GM21786 (cell line): ENCODE data around the gene RPS28.

Experiments
- ATAC-seq: cut with Tn5 transposase; IDR thresholded peaks from one replicate; pipeline ENCODE4 v1.9.1; 2021; ENCODE audit not compliant: unreplicated experiment

RPS28 gene

GRCh38 chr19:8319807-8320520 is 1.3 kb upstream of the RPS28 start:
- no peak for ATAC-seq

- no peak for ATAC-seq
Observed at GRCh38 chr19:8320564-8321066, 681 bp upstream of the RPS28 start.

DNA sequence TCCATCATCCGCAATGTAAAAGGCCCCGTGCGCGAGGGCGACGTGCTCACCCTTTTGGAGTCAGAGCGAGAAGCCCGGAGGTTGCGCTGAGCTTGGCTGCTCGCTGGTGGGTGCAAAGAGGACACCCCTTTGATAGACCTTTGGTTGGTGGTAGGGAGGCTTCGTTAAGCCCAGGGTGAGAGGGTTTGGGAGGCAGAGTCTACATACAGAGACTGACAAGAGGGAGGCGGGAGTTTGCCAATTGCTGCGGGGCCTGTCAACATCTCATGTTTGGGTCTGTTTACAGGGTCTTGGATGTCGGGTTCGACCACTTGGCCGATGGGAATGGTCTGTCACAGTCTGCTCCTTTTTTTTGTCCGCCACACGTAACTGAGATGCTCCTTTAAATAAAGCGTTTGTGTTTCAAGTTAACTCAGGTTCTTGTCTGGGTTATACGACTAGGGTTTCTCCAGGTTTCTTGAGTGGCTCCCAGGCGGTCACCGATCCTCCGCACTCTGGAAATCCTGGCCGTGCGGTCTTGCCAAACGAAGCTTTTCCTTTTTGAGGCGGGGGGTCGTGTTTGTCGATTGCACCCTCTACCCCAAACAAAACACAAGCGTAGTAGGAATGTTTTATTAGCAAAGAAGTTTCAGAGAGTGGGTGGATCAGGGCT is 816 bp downstream of the RPS28 start:
- no peak for ATAC-seq

DNA sequence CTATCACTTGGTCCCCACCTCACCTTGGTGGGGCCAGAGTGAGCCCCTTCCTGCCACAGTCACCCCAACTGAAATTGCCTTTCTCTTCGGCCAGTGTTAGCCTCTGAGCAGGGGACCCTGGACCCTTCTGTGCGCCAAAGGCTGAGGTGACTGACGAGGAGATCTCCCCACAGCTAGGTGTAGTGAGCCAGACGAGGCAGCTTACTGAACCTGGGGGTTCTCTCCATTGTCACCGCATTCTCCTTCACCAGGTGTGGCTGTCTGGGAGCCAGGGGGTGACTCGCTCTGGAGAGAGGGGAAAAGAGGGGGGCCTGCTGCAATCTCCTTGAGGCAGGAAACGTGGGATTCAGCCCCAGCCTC is 1.3 kb downstream of the RPS28 start:
- no peak for ATAC-seq

DNA sequence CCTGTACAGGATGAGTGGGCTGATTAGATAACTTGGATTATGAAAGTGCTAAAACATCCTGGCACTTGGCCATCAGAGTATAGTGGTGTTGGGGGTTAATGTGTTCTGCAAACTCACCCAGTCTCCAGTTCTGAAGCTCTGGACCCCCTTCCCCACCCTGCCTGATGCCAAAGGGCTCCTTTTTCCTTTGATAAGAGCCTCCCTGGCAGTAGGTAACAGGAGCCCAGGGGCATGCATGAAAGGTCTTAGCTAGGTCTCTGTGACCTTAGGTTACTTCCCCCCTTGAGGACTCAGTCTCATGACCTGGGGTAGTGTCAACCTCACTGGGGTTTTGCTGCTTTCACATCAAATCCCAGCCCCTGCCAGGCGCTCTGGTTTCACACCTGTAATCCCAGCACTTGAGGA is 2.5 kb downstream of the RPS28 start:
- ATAC-seq, result no peak

- no peak for ATAC-seq
Observed at GRCh38 chr19:8324186-8325050, 3.1 kb downstream of the RPS28 start.

DNA sequence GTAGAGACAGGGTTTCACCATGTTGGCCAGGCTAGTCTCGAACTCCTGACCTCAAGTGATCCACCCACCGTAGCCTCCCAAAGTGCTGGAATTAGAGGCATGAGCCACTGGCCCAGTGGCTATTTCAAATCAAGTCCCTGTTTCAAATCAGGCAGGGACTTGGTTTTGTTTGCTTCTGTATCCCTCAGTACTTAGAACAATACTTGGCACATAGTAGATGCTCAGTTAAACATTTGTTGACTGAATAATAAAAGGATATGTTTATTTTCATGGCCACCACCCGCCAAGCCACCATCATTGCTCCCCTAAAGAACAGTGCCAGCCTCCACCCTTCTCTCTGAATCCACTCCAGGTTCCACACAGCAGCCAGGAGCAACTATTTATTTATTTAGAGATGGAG is 4.2 kb downstream of the RPS28 start:
- ATAC-seq, result no peak

- ATAC-seq, result no peak
Observed at GRCh38 chr19:8329996-8330395, 8.7 kb downstream of the RPS28 start.

DNA sequence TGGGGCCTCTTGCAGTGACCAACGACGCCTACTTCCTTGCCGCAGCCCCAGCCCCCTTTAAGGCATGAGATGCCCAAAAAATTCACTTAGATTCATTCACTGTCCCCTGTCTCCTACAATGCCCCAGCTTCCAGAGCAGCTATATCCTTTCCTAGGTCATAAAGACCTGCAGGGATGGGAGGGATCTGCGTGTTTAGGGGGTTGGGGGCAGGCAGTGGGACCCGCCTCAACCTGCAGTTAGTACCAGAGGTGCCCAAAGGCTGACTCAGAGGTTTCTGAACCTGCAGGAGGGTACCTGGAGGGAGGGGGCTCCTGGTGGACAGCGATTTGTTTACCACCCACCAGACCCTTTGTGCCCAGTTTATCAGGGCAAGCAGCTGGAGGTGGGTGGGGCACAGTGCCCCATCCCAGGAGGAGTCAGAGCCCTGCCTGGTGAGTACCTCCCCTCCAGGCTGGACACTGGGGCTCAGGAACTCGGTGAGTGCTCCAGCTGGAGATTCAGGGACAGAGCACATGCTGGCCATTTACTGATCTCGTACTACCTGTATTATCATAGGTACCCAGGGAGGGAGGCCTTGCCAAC is 10.1 kb downstream of the RPS28 start:
- ATAC-seq, result no peak

DNA sequence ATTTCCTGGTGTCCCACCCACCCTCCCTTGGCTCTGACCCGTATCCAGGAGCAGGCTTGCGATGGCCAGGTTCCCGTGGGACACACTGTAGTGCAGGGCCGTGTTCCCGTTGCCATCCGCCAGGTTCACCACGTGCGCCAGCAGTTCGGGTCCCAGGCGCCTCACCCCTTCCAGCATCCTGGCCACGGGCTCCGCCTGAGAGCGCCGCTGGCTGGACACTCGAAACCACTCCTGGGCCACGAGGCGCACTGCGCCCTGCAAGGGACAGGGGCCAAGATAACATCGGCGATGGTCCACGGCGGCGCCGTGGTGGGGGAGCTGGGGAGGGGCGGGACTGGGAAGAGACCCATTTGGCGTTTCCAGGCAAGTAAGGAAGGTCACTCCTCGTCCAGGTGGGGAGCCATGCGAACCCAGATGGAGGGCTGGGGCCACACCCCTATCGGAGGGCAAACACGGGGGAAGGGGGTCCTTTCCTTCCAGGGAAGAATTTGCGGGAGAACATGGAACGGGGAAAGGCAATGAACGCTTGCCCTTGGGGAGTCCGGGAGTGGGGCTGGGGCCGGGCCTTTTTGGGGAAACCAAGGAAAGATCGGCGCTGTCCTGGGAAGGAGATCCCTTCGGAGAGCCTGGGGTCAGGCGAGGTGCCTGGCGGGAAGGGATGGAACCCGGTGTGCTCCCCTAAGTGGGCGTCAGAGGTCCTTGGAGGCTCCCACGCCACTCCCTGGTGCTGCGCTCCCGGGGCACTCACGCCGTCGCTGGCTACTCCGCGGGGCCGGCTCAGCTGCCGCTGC is 11.9 kb downstream of the RPS28 start:
- no peak for ATAC-seq

- ATAC-seq, result no peak
Observed at GRCh38 chr19:8333767-8334457, 12.6 kb downstream of the RPS28 start.

- no peak for ATAC-seq
Observed at GRCh38 chr19:8334458-8335342, 13.4 kb downstream of the RPS28 start.

- no peak for ATAC-seq
Observed at GRCh38 chr19:8335343-8336071, 14.2 kb downstream of the RPS28 start.

DNA sequence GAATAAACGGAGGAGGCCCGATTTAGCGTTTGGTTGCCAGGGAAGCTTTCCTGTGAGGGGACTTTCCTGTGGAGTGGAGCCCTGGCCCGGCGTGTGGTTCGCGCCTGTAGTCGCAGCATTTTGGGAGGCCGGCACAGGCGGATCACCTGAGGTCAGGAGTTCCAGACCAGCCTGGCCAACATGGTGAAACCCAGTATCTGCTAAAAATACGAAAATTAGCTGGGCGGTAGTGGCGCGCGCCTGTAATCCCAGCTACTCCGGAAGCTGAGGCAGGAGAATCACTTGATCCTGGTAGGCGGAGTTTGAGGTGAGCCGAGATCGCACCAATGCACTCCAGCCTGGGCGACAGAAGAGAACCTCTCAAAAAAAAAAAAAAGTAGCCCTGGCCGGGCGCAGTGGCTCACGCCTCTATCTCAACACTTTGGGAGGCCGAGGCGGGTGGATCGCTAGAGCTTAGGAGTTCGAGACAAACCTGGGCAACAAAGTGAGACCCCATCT is 14.8 kb downstream of the RPS28 start:
- ATAC-seq, result no peak

- no peak for ATAC-seq
Observed at GRCh38 chr19:8336660-8337059, 15.4 kb downstream of the RPS28 start.

- ATAC-seq, result no peak
Observed at GRCh38 chr19:8337728-8338127, 16.4 kb downstream of the RPS28 start.

DNA sequence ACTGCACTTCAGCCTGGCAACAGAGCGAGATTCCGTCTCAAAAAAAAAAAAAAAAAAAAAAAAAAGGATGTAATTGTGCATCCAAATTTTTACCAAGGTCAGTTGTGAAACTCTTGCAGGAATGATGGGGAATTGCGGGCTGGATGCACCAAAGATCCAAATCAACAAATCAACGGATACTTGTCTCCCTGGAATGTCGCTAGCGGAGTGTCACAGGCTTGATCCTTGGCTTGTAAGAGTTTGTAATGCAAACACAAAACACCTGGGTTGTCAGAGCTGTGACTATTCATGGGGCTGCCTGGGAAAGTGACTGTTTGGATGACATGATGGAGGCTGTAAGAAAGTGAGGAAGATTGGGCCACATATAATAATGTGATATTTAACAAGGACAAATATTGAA is 17.5 kb downstream of the RPS28 start:
- no peak for ATAC-seq
